Right ventricle myocardium superior (tissue), 1 donor: Measurements from ENCODE around the gene GRM8. TPM values are rescaled to one million over a fixed set of nuclear protein-coding genes. Genes with fewer than 3 reads are reported as not detected.

Source experiments
- ATAC-seq: fragments of 200-7000 bp; cut with Tn5 transposase; one replicate; pipeline ENCODE4 v1.9.1; 2020; ENCODE audit warnings: mild to moderate bottlenecking; ENCODE audit not compliant: poor library complexity
- DNase-seq: peaks from one replicate; pipeline ENCODE4 v3.0.0-alpha.2; 2020
- intact Hi-C: fragments of 100-400 bp; cut with DNase I; formaldehyde crosslinking; loops from one replicate; pipeline ENCODE4 v1.11.2; 2022
- total RNA-seq: library from RNA; stranded (reverse); fragmentation: NEBNext Ultra II Directional; extraction: Animal tissue kit (Norgen Biotek cat#: 25700); gene quantifications from one replicate; pipeline ENCODE4 v1.2.1, GENCODE V29; 2021
- donor health status: DM: no; HTN: yes; CAD: no; lungs with severe emphysema.

Gene GRM8
- total RNA-seq, 1 donor from 2014 or later: not detected

GRCh38 chr7:126557271-126557670, 695.5 kb downstream of the GRM8 start:
- ATAC-seq (no peak), DNase-seq (no peak)
- intact Hi-C loops: no loop called here

- intact Hi-C loops: no loop called here
- DNase-seq (no peak), ATAC-seq (no peak)
Observed at GRCh38 chr7:126541406-126541805, 711.3 kb downstream of the GRM8 start.

- intact Hi-C loops: no loop called here
- no peak for DNase-seq
- no peak for ATAC-seq
Observed at GRCh38 chr7:126535176-126535575, 717.6 kb downstream of the GRM8 start.

- intact Hi-C loops: no loop called here
- ATAC-seq (no peak), DNase-seq (no peak)
Observed at GRCh38 chr7:126533715-126534114, 719.0 kb downstream of the GRM8 start.

- ATAC-seq (no peak), DNase-seq (no peak)
- intact Hi-C loops: no loop called here
Observed at GRCh38 chr7:126529833-126530232, 722.9 kb downstream of the GRM8 start.

GRCh38 chr7:126529254-126529653, 723.5 kb downstream of the GRM8 start:
- ATAC-seq (no peak), DNase-seq (no peak)
- intact Hi-C loops: no loop called here

GRCh38 chr7:126525906-126526305, 726.8 kb downstream of the GRM8 start:
- ATAC-seq (no peak), DNase-seq (no peak)
- intact Hi-C loops: no loop called here

- no peak for DNase-seq
- intact Hi-C loops: no loop called here
- no peak for ATAC-seq
Observed at GRCh38 chr7:126524967-126525366, 727.8 kb downstream of the GRM8 start.

GRCh38 chr7:126511046-126511445, 741.7 kb downstream of the GRM8 start:
- DNase-seq (no peak), ATAC-seq (no peak)
- intact Hi-C loops: no loop called here

- DNase-seq (no peak), ATAC-seq (no peak)
- intact Hi-C loops: no loop called here
Observed at GRCh38 chr7:126501617-126502016, 751.1 kb downstream of the GRM8 start.

GRCh38 chr7:126499481-126499880, 753.3 kb downstream of the GRM8 start:
- no peak for DNase-seq
- no peak for ATAC-seq
- intact Hi-C loops: no loop called here

- DNase-seq (no peak), ATAC-seq (peak; percentile 52)
- intact Hi-C loops: no loop called here
Observed at GRCh38 chr7:126495733-126496132, 757.0 kb downstream of the GRM8 start.

GRCh38 chr7:126495001-126495400, 757.7 kb downstream of the GRM8 start:
- ATAC-seq (peak; percentile 80), DNase-seq (no peak)
- intact Hi-C loops: no loop called here

- peak; percentile 32 for ATAC-seq
- intact Hi-C loops: no loop called here
Observed at GRCh38 chr7:126493801-126494200, 758.9 kb downstream of the GRM8 start.

GRCh38 chr7:126489874-126490273, 762.9 kb downstream of the GRM8 start:
- intact Hi-C loops: no loop called here
- no peak for ATAC-seq
- DNase-seq: no peak

More at GRCh38 chr7:126493801-126494200, 758.9 kb downstream of the GRM8 start:
- DNase-seq: no peak

GRCh38 chr7:126487728-126488442, 764.9 kb downstream of the GRM8 start:
- intact Hi-C loops: no loop called here
- ATAC-seq (no peak), DNase-seq (no peak)

- DNase-seq (no peak), ATAC-seq (no peak)
- intact Hi-C loops: no loop called here
Observed at GRCh38 chr7:126486806-126487205, 765.9 kb downstream of the GRM8 start.

- intact Hi-C loops: no loop called here
- no peak for DNase-seq
- no peak for ATAC-seq
Observed at GRCh38 chr7:126485791-126486190, 767.0 kb downstream of the GRM8 start.

- intact Hi-C loops: no loop called here
- DNase-seq (no peak), ATAC-seq (no peak)
Observed at GRCh38 chr7:126483972-126484371, 768.8 kb downstream of the GRM8 start.

GRCh38 chr7:126472825-126473224, 779.9 kb downstream of the GRM8 start:
- ATAC-seq (no peak), DNase-seq (no peak)
- intact Hi-C loops: no loop called here

GRCh38 chr7:126462405-126462804, 790.3 kb downstream of the GRM8 start:
- ATAC-seq: no peak
- no peak for DNase-seq
- intact Hi-C loops: no loop called here
